Stimulated activated effector memory CD8-positive, alpha-beta T cell treated with anti-CD3 and anti-CD28 coated beads, Interleukin-12 subunit alpha, Interleukin-12 subunit beta, amount 100 ng/mL, for 72 hours (primary cell): Measurements from ENCODE around the gene IL17C.
A peak's percentile ranks its signal among the peaks of the same experiment; 100 is the strongest.

Experiments used
- ATAC-seq: fragments of 150-1000 bp; cut with Tn5 transposase; 2 replicates; pipeline ENCODE4 v1.10.0; 2021
- DNase-seq, 2 donors: peaks; one replicate each; pipeline ENCODE4 v3.0.0; 2021 to 2022; ENCODE audit warnings: low spot score in 2 of 2
- H3K27ac Mint-ChIP-seq: one replicate; pipeline ENCODE4 v1.8.0; 2022; ENCODE audit warnings: mild to moderate bottlenecking, mixed read lengths
- H3K36me3 Mint-ChIP-seq: one replicate; pipeline ENCODE4 v1.8.0; 2022; ENCODE audit warnings: mild to moderate bottlenecking, mixed read lengths
- H3K4me1 Mint-ChIP-seq: one replicate; pipeline ENCODE4 v1.8.0; 2022; ENCODE audit warnings: mixed read lengths
- H3K4me3 Mint-ChIP-seq: one replicate; pipeline ENCODE4 v1.8.0; 2022; ENCODE audit warnings: mild to moderate bottlenecking, mixed read lengths
- H3K9me3 Mint-ChIP-seq: one replicate; pipeline ENCODE4 v1.8.0; 2022; ENCODE audit warnings: mixed read lengths

Gene IL17C

DNA sequence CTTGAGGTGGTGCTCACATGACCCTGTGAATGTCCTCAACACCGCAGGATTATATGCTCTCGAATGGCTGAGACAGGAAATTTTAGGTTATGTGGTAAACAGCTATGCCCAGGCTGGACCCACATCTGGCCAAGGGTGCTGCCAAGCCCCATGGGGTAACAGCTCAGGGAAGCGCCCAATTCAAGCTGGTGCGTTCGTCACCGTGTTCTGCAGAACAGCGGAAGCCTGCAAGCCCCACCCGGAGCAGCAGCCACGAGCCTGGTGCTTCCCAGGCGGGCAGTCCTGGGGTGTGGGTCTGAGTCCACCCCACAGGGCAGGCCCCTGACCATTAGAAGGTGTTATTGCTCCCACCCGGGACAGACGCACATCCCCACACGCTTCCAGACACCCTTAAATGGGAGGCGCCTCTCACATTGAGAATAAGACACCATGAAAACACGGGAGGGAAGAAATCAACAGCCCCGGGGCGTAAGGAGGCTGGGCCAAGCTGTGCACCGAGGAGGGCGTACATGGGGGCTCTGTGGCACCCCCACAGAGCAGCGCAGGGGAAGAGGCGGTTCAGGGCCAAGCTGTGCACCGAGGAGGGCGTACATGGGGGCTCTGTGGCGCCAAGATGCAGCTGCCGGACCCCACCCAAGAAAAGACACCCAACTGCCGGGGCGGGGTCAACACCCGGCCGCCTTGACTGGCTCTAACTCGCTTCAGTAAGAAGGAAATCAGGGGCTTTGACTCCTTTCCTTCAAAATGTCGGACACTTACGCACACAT is 15.4 kb downstream of the IL17C start:
- Mint-ChIP-seq H3K36me3 (peaks cover 81% of the 10 kb centered on the region), H3K27ac (peak overlapping the region; percentile 74), H3K4me3 (no peak overlapping the region), H3K4me1 (peaks cover 43% of the 10 kb centered on the region), H3K9me3 (no peaks in the 10 kb centered on the region)
- no peak for DNase-seq
- no peak for ATAC-seq

DNA sequence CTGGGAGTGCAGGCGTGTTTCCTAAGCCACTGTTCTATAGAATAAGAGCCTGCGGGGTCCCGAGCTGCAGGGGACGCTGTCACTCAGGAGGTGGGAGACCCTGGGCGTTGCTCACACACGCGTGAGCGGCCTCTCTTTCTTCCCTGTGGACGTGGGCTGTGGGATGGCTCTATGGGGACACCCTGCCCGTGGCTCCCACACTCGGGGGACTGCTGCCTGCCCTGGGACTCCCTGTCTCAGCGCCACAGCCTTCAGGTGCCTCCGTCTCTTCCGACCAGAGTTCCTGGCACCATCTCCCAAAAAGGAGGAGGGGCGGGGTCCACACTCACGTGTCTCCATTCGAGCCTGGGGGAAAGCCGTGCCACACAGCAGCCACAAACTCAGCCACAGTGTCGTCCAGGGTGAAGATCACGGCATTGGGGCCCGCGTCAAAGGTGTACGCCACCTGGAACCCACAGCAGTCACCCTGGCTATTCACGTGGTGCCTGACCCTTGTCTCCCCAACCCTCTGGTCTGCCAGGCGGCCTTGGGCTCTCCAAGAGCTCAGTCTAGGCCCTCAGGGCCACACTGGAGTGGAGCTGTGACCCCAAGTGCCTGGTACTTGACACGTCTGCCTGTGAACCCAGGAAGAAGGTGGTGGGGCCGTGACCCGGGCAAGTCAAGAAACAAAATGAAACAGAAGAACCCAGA is 16.1 kb downstream of the IL17C start:
- Mint-ChIP-seq H3K4me3 (no peak overlapping the region), H3K27ac (peak overlapping the region; percentile 83), H3K36me3 (peaks cover 78% of the 10 kb centered on the region), H3K4me1 (peaks cover 41% of the 10 kb centered on the region), H3K9me3 (no peaks in the 10 kb centered on the region)
- no peak for DNase-seq
- ATAC-seq = no peak

DNA sequence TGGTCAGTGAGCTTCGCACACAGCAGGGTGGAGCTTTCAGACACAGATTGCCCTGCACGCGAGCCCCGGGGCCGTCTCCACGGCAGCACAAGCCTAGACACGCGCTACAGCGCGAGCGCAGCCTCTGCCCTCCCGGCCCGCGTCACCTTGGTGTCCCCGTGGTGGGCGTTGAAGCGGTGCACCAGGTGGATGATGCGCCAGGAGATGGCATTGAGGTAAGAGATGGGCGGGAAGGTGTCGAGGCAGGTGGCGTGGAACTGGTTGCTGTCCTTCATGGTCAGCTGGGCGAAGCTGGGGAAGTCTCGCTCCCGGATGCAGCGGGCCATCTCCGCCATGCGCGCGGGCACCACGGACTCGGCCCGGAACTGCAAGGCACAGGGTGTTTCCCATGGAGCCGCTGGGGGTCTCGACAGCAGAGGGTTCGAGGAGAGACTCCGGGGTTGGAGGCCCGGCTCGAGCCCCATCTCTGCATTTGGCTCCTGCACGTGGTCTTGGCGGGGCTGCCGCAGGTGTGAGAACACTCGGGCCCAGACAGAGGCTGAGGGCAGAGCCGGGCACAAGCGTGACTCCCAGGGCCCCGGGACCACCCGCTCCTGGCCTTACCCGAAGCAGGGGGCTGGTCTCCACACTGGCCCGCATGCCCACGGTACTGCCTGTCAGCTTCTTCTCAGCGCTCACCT is 16.8 kb downstream of the IL17C start:
- Mint-ChIP-seq H3K27ac (peak overlapping the region; percentile 83), H3K9me3 (no peaks in the 10 kb centered on the region), H3K4me1 (peaks cover 34% of the 10 kb centered on the region), H3K36me3 (peaks cover 78% of the 10 kb centered on the region), H3K4me3 (no peak overlapping the region)
- no peak for ATAC-seq
- DNase-seq = no peak

DNA sequence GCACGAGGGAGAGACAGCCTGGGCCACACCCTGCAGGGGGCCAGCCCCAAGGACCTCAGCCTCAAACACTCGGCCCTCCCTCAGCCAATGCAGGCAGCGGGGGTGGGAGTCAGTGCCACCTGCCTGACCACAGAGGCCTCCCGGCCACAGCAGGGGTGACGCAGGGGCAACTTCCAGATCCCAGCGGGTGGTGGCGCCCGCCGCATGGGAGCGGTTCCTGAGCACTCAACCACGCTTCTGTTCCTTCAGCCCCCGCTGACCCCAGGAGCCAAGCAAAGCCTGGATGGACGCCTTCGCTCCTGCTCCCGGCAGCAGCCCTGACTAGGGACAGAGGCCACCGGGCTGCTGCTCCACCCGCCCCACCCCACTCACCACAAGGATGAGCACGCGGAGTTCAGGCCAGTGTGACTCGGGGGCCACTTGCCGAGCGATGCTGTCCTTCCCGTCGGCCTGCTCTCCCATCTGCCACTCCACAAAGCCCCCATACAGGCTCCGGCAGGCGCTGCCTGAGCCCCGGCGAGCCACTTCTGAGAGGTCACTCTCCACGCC is 17.4 kb downstream of the IL17C start:
- ATAC-seq (no peak), DNase-seq (no peak)
- Mint-ChIP-seq H3K4me1 (peaks cover 33% of the 10 kb centered on the region), H3K36me3 (peaks cover 75% of the 10 kb centered on the region), H3K9me3 (no peaks in the 10 kb centered on the region), H3K4me3 (no peak overlapping the region), H3K27ac (no peak overlapping the region)

DNA sequence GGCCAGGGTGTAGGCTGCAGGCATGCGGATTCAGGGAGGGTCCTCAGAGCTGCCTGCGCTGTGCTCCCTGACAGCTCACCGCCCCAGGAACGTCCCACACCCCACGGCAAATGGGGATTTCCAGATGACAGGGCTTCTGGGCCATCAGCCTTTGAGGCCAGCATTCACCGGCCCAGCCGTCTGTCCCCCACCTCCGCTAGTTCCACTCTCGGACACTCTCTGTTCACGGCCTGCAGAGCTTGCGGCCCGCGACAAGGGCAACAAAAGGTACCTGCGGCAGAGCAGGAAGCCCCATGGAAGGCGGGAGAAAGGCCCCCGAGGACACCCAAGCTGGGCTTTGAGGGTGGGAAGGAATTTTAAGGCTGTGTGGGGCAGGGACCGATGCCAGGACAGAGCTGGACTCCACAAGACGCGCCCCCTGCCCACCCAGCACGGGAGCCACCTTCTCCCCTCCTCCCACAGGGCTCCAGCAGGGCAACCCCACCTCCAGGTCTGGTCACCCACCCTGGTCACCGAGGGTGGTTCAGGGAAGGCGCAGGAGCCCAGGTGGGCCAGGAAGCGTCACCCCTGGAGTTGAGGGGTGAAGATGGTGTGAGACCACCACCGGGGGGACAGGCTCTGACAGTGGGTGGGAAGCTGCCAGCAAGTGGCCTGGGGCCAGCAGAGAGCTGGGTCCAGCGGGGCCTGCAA is 18.1 kb downstream of the IL17C start:
- ATAC-seq (no peak), DNase-seq (no peak)
- Mint-ChIP-seq H3K36me3 (peaks cover 75% of the 10 kb centered on the region), H3K4me3 (no peak overlapping the region), H3K27ac (no peak overlapping the region), H3K9me3 (no peaks in the 10 kb centered on the region), H3K4me1 (peaks cover 34% of the 10 kb centered on the region)

DNA sequence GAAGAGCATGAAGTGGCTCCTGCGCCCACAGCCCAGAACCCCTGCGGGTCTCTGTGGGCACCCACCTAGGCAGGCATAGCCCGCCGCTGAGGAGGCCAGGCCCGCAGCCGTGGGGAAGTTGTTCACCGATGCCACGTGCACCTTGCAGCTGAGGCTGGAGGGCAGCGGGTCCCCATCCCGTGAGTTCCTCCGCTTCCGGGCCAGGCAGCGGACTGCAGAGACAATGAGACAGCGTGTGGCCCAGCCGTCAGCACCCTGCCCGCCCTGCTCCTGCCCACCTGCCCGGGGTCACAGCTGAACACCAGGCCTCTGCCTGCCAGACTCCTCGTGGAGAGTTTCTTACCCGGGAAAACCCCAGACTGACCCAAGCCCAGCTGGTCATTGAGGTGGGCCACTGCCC is 19.0 kb downstream of the IL17C start:
- Mint-ChIP-seq H3K36me3 (peaks cover 72% of the 10 kb centered on the region), H3K9me3 (no peaks in the 10 kb centered on the region), H3K4me1 (peaks cover 33% of the 10 kb centered on the region), H3K4me3 (no peak overlapping the region), H3K27ac (no peak overlapping the region)
- ATAC-seq = no peak
- no peak for DNase-seq

DNA sequence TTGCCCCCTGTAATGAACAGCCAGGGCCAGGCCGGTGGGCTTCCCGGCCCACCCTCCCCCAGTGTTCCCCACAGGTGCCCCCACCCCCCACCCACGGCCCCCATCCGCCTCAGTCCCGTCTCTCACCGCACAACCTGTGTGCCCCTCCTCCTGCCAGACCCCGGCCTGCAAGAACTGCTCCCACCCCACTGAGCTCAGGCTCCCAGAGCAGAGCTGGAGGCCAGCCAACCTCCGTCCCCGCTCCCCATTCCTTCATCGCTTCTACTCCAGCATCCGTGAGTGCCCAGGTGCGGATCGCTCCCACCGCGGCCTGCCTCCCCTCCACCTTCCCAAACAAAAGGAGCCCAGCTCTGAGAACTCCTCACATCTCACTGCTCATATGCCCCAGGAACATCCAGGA is 20.3 kb downstream of the IL17C start:
- Mint-ChIP-seq H3K36me3 (peaks cover 70% of the 10 kb centered on the region), H3K4me1 (peaks cover 26% of the 10 kb centered on the region), H3K4me3 (no peak overlapping the region), H3K27ac (no peak overlapping the region), H3K9me3 (no peaks in the 10 kb centered on the region)
- ATAC-seq (no peak), DNase-seq (no peak)

DNA sequence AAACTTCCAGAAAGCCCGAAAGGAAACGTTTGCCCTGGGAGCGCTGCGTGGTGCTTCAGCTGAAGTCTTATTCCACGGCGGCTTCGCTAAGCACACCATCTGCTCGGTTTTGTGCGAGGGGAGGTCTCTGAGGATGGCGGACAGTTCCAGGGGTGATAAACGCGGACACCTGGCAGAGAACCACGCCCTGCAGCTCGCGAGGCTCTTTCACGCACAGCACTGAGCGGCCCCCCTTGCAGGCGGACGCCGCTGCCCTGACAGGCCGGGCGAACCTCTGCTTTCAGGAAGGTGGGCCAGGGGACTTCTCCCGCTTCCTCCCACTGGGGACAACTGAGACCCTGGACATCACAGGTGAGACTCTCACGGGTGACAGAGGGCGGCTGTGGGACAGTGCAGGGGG is 20.8 kb downstream of the IL17C start:
- peaks cover 24% of the 10 kb centered on the region for H3K4me1 Mint-ChIP-seq
- H3K27ac Mint-ChIP-seq = no peak overlapping the region
- no peak overlapping the region for H3K4me3 Mint-ChIP-seq
- no peaks in the 10 kb centered on the region for H3K9me3 Mint-ChIP-seq
- H3K36me3 Mint-ChIP-seq = peaks cover 72% of the 10 kb centered on the region
- no peak for ATAC-seq
- no peak for DNase-seq

DNA sequence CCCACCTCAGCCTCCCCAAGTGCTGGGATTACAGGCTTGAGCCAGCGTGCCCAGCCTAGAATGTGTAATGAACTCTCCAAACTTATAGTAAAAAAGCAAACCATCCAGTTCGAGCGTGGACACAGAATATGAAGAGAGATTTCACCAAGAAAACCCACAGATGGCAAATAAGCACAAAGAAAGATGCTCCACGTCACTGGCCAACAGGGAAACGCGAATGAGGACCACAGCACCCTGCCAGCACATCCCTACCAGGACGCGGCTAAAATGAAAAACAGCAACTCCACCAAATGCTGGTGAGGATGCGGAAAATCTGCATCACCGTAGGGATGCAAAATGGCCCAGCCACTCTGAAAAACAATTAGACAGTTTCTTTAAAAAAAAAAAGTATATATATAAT is 23.1 kb downstream of the IL17C start:
- no peak for ATAC-seq

DNA sequence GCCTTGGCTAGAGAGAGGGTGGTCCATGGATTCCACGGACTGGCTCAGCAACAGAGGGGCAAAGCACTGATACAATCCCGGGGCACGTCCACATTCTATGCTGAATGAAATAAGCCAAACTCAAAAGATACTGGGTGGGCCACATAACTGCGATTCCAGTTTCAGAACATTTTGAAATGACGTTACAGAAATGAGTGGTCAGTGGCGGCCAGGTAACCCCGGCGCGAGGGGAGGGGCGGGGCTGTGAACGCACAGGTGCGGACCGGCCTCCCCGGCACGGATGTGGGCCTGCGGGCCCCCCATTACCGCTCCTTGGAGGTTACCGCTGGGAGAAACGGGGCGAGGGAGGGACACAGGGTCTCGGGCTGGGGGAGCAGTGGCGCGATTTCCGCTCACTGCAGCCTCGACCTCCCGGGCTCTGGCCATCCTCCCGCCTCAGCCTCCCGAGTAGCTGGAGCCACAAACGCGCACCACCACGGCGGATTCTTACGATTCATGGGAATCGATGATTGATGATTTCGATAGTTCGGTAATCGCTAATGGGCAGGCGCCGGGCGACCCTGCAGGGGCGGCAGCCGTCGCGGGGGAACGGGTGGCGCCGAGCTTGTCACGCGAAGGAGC is 24.0 kb downstream of the IL17C start:
- peak; percentile 5 for ATAC-seq
- peak in 1 of 2 donors; percentile 73 for DNase-seq
- H3K4me3 Mint-ChIP-seq = peak overlapping the region; percentile 92
- H3K9me3 Mint-ChIP-seq = no peaks in the 10 kb centered on the region
- peaks cover 47% of the 10 kb centered on the region for H3K36me3 Mint-ChIP-seq
- H3K27ac Mint-ChIP-seq = peak overlapping the region; percentile 94
- H3K4me1 Mint-ChIP-seq = peaks cover 18% of the 10 kb centered on the region

More for the DNA sequence above, 23.1 kb downstream of the IL17C start:
- Mint-ChIP-seq H3K4me1 (peaks cover 18% of the 10 kb centered on the region), H3K27ac (no peak overlapping the region), H3K4me3 (peak overlapping the region; percentile 92), H3K9me3 (no peaks in the 10 kb centered on the region), H3K36me3 (peaks cover 56% of the 10 kb centered on the region)
- DNase-seq = no peak

DNA sequence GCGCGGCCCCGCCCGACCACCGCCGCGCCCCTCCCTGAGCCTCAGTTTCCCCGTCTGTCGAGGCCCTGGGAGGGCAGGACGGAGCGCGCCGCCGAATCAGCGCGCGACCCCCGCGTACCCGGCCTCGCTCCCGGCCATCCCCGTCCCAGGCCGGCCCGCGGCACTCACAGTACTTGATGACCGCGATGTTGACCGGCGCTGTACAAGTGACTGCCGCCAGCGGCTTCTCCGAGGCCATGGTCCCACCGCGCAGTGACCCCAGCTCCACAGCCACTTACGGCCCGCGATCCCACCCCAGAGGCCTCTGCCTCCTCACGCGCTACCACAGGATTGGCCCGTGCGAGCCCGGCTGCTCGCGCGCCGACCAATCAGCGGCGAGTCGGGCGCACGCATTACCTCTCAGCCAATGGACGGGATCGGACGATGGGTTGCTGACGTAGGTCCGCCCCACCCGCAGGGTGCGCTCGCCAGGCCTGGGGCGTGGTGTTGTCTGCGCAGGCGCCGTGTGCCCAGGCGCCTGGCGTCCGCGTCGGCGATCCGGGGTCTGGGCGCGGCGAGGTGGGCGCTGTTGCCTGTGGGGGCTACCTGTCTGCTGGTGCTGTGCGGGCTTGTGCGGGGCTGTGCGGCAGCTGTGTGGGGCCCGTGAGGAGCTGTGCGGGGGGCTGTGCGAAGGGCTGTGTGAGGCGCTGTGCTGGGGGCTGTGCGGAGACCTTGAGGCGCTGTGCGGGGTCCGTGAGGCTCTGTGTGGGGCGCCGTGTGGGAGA is 24.7 kb downstream of the IL17C start, which contains the start of gene MVD:
MVD (minus strand) TSS at position 249 of the 764 bp plus-strand sequence; CDS start at position 238, 11 bp downstream.
- peak; percentile 90 to 94 for DNase-seq
- peak within 1 kb of the TSS; percentile 92 for H3K4me3 Mint-ChIP-seq
- H3K27ac Mint-ChIP-seq = peak within 1 kb of the TSS; percentile 94
- no peaks in the 10 kb centered on the region for H3K9me3 Mint-ChIP-seq
- H3K4me1 Mint-ChIP-seq = peaks cover 18% of the 10 kb centered on the region
- peak; percentile 99 for ATAC-seq
- peaks cover 40% of the 10 kb centered on the region for H3K36me3 Mint-ChIP-seq

DNA sequence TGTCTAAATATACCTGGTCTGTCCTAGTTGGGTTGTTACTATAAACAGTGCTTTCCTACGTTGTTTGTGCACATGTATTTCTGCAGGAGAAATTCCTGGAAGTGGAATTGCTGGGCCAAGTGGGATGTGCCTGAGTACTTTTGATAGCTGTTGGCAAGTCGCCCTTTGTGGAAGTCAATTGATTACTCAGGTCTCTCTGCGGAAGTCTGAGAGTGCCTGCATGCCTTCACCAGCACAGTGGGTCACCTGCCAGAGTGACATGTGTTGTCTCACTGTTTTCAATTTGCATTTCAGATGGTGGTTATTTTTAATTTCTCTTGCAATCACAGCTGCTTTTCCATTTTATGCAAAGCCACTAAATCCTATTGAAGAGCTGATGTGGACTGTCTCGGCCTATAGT is 26.8 kb downstream of the IL17C start:
- H3K27ac Mint-ChIP-seq = no peak overlapping the region
- peak overlapping the region; percentile 92 for H3K4me3 Mint-ChIP-seq
- H3K9me3 Mint-ChIP-seq = no peaks in the 10 kb centered on the region
- H3K4me1 Mint-ChIP-seq = peaks cover 13% of the 10 kb centered on the region
- DNase-seq (no peak), ATAC-seq (no peak)
- H3K36me3 Mint-ChIP-seq = peaks cover 33% of the 10 kb centered on the region

DNA sequence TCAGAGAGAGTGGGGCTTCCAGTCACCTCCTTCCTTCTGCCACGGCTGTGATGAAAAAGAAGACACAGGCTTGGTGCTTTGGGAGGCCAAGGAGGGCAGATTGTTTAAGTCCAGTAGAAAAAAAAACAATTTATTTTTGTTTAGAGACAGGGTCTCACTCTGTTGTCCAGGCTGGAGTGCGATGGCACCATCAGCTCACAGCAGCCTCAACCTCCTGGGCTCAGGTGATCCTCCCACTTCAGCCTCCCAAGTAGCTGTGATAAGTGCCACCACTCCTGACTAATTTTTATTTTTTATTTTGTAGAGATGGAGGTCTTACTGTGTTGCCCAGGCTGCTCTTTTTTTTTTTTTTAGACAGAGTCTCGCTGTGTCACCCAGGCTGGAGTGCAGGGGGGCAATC is 27.2 kb downstream of the IL17C start:
- no peak for DNase-seq
- no peak for ATAC-seq
- Mint-ChIP-seq H3K9me3 (no peaks in the 10 kb centered on the region), H3K4me1 (peaks cover 13% of the 10 kb centered on the region), H3K4me3 (no peak overlapping the region), H3K36me3 (peaks cover 30% of the 10 kb centered on the region), H3K27ac (no peak overlapping the region)

DNA sequence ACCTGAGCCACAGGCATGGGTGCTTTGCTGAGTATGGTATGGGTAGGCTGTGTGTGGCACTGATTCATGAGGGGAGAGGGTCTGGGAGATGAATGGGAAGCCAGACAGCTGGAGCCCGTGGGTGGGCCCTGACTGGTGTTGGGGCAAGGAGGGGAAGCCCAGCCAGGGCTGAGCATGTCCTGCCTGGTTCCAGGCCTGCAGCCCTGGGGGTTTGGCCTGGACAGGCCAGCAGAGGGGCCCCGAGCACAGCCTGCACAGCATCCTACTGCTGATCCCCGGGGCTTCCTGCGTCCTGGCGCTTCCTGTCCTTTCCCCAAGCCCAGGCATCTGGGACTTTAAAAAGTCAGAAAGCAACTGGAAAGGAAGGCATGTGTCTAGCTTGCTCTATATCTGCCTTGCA is 29.1 kb downstream of the IL17C start:
- DNase-seq (no peak), ATAC-seq (no peak)
- Mint-ChIP-seq H3K36me3 (peaks cover 23% of the 10 kb centered on the region), H3K9me3 (no peaks in the 10 kb centered on the region), H3K27ac (no peak overlapping the region), H3K4me1 (no peaks in the 10 kb centered on the region), H3K4me3 (no peak overlapping the region)
